ENCODE measurements around the gene IFNA8.

DNA sequence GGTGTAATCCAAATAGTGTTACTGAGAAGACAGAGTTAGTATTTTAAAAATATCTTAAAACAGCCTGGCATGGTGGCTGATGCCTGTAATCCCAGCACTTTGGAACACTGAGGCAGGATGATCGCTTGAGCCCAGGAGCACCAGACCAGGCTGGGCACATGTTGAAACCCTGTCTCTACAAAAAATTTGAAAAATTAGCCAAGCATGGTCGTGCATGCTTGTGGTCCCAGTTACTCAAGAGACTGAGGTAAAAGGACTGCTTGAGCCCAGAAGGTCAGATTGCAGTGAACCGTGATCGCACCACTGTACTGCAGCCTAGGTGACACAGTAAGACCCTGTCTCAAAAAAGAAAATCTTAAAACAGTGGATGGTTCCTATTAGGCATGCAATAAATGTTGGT, 43.8 kb downstream of the IFNA8 start:
- TF ChIP-seq EZH2 (IDR thresholded peaks at IDR 0.05; ENCODE audit: borderline replicate concordance) (no peak), EZH2phosphoT487 (IDR thresholded peaks at IDR 0.05; ENCODE audit: low read depth, severe bottlenecking, unreplicated experiment) (no peak)
- TF ChIP-seq, protein P1, sequence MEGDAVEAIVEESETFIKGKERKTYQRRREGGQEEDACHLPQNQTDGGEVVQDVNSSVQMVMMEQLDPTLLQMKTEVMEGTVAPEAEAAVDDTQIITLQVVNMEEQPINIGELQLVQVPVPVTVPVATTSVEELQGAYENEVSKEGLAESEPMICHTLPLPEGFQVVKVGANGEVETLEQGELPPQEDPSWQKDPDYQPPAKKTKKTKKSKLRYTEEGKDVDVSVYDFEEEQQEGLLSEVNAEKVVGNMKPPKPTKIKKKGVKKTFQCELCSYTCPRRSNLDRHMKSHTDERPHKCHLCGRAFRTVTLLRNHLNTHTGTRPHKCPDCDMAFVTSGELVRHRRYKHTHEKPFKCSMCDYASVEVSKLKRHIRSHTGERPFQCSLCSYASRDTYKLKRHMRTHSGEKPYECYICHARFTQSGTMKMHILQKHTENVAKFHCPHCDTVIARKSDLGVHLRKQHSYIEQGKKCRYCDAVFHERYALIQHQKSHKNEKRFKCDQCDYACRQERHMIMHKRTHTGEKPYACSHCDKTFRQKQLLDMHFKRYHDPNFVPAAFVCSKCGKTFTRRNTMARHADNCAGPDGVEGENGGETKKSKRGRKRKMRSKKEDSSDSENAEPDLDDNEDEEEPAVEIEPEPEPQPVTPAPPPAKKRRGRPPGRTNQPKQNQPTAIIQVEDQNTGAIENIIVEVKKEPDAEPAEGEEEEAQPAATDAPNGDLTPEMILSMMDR (IDR thresholded peaks at IDR 0.05; ENCODE audit: poor library complexity) = no peak

Measured in hepatocyte (in vitro differentiated cells).